Stimulated activated CD4-positive, alpha-beta T cell treated with anti-CD3 and anti-CD28 coated beads, TNF-alpha, amount 100 ng/mL, for 4 hours (primary cell): Measurements from ENCODE around the gene C1orf174.

Experiments used
- DNase-seq, 3 experiments: peaks; one replicate each; pipeline ENCODE4 v3.0.0-alpha.2; 2020; ENCODE audit warnings: low read depth in 3 of 3

C1orf174 gene

GRCh38 chr1:3871451-3871805 lies 28.6 kb downstream of the C1orf174 start:
- DNase-seq: no peak

GRCh38 chr1:3869751-3870301 lies 30.2 kb downstream of the C1orf174 start:
- no peak for DNase-seq

DNA sequence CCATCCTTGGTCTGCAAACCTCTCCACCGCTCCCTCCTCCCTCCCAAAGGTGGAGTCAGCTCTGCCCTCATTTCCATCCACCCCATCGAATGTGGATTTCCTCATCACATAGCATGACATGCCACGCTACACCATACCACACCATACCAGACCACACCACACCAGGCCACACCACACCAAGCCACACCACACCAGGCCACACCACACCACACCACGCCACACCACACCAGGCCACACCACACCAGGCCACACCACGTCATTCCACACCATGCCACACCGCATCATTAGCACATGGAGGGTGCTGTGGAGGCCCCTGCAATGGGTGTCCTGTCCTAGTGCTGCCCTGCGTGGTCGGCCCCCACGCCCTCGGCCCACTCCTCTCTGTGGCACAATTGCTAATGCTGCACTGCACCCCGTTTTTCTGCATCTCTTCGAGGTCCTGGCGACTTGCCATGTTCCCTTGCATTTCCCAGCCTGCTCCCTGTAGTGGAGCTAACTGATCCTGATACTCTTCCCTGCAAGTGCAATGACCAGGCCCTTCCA lies 31.5 kb downstream of the C1orf174 start:
- no peak for DNase-seq

DNA sequence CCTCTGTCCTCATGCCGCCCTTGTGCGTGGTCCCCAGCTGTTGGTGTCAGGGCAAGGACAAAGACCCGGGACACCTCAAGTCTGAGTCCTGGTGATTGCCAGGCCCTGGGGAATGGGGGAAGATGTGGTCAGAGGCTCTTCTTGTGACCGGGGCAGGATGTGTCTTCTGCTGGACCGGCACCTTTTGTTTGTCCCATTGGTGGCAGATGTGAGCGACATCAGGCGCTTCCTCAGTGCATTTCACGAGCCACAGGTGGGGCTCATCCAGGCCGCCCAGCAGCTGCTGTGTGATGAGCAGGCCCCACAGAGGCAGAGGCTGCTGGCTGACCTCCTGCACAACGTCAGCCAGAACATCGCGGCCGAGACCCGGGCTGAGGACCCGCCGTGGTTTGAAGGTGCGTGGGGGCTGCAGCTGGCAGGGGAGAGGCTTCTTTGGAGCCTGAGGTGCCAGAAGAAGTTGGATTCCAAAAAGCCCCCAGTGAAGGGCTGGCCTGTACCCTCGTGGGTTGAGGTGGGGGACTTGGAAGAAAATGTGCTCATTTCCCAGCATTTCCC lies 34.4 kb downstream of the C1orf174 start:
- DNase-seq: no peak

- no peak for DNase-seq
Measured at GRCh38 chr1:3864884-3865283, 35.2 kb downstream of the C1orf174 start.

GRCh38 chr1:3863231-3863935 lies 36.7 kb downstream of the C1orf174 start:
- no peak for DNase-seq

GRCh38 chr1:3858231-3858981 lies 41.7 kb downstream of the C1orf174 start:
- no peak for DNase-seq

DNA sequence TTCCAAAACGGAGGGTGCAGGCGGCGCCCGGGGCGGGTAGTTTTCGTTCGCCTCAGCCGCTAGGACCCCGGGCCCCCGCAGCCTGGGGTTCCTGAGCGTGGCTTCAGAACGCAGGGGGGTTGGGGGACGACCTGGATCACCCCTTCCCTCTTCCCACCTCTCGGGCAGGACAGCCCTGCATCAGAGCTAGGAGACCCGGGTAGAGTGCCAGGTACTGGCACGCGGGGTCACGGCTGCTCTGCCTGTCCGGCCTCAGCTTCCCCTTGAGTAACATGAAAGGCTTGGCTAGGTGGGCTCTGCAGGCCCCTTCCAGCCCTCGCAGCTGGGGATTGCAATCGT lies 42.3 kb downstream of the C1orf174 start:
- no peak for DNase-seq

GRCh38 chr1:3856923-3857790 lies 42.9 kb downstream of the C1orf174 start, which contains the start of the genes CEP104 and DFFB:
Gene CEP104 (minus strand): TSS chr1:3857211. CDS start chr1:3852407, 4,804 bp downstream.
Gene DFFB (plus strand): TSS chr1:3857476. CDS start chr1:3857604, 128 bp downstream.
- peak; percentile 91 to 96 (median 94) for DNase-seq

GRCh38 chr1:3852711-3853485 lies 47.2 kb downstream of the C1orf174 start:
- DNase-seq: no peak

GRCh38 chr1:3852091-3852490 lies 48.0 kb downstream of the C1orf174 start:
- DNase-seq: no peak

DNA sequence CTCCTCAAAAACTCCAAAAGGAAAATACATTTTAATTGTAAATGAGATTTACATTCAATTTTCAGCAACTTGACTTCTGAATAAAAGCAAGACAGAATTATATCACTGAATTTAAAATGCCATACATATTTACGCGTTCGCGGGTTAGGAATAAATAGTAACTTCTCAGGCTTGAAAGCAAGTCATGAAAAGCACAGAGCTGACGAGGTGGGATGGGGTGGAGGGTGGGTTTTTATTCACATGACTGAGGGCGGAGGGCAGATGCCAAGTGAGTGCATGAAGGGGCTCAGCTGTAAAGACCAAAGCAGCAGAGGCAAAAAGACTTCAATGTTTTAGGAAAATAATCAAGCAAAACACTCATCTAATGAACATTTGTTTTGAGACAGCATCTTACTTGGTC lies 48.8 kb downstream of the C1orf174 start:
- no peak for DNase-seq

GRCh38 chr1:3850857-3851256 lies 49.2 kb downstream of the C1orf174 start:
- no peak for DNase-seq

GRCh38 chr1:3847081-3847480 lies 53.0 kb downstream of the C1orf174 start:
- no peak for DNase-seq

GRCh38 chr1:3846541-3846940 lies 53.5 kb downstream of the C1orf174 start:
- DNase-seq: no peak

- DNase-seq: no peak
Measured at GRCh38 chr1:3842912-3843311, 57.2 kb downstream of the C1orf174 start.

DNA sequence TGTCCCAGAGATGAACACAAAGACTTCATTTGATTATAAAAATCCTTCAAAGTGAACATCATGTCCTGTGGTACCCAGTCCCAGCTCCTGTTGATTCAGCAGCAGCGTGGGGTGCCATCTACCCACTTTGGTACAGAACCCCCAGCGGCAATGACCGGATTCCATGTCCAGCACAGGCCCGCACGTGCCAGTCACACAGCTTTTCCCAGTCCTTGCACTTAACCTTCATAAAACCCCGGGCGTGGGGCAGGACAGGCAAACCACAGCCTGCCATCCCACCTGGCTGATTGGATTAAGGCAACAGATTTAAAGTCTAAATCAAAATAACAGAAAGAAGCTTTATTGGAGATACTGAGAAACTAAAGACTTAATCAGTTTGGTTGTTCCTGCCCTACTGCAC lies 58.6 kb downstream of the C1orf174 start:
- DNase-seq: no peak
